WTC11 (cell line): ENCODE results near the gene SDK2. TPM values are rescaled to one million over a fixed set of nuclear protein-coding genes. Genes with fewer than 3 reads are reported as not detected.

Experiments used
- ATAC-seq: fragments of 200-7000 bp; cut with Tn5 transposase; 2 replicates; pipeline ENCODE4 v1.10.0; 2021; ENCODE audit warnings: mild to moderate bottlenecking, moderate library complexity
- CTCF ChIA-PET: fragments of 300-600 bp; sonication (Branson Sonifier 250); formaldehyde crosslinking; loops from one replicate; lab custom pipeline; 2021; ENCODE audit warnings: antibody characterized with exemption; lab: Charles Lee
- POLR2A ChIA-PET: fragments of 350-600 bp; sonication (Branson Sonifier 250); formaldehyde crosslinking; loops from one replicate; lab custom pipeline; 2021; ENCODE audit warnings: antibody characterized with exemption; lab: Charles Lee
- DNase-seq: peaks from one replicate; pipeline ENCODE4 v3.0.0; 2021; ENCODE audit warnings: low spot score
- H3K27ac Mint-ChIP-seq: 2 replicates; pipeline ENCODE4 v1.8.0; 2021; ENCODE audit warnings: mixed read lengths
- H3K27me3 Mint-ChIP-seq: 2 replicates; pipeline ENCODE4 v1.8.0; 2021; ENCODE audit warnings: low read depth, mild to moderate bottlenecking, moderate library complexity, mixed read lengths
- H3K36me3 Mint-ChIP-seq: 2 replicates; pipeline ENCODE4 v1.8.0; 2021; ENCODE audit warnings: mixed read lengths
- H3K4me1 Mint-ChIP-seq: 2 replicates; pipeline ENCODE4 v1.8.0; 2022; ENCODE audit warnings: mixed read lengths
- H3K4me3 Mint-ChIP-seq: 2 replicates; pipeline ENCODE4 v1.8.0; 2021; ENCODE audit warnings: mild to moderate bottlenecking, moderate library complexity, mixed read lengths
- H3K9me3 Mint-ChIP-seq: 2 replicates; pipeline ENCODE4 v1.8.0; 2021; ENCODE audit warnings: mixed read lengths
- CREM ChIP-seq: sonication (generic); formaldehyde crosslinking; IDR thresholded peaks from 2 replicates; pipeline ENCODE4 v1.8.1; 2022; ENCODE audit warnings: mild to moderate bottlenecking, missing genetic modification reagents, moderate library complexity
- GRHL2 ChIP-seq: fragments of 250-450 bp; sonication (Bioruptor Pico); IDR thresholded peaks from 2 replicates; pipeline ENCODE4 v1.8.0; 2022; ENCODE audit warnings: mild to moderate bottlenecking, moderate library complexity; ENCODE audit not compliant: insufficient replicate concordance, severe bottlenecking
- GTF2I ChIP-seq: fragments of 250-450 bp; sonication (Bioruptor Pico); conservative IDR thresholded peaks from 2 replicates; pipeline ENCODE4 v1.4.0; 2021; ENCODE audit warnings: mild to moderate bottlenecking
- JUN ChIP-seq: sonication (generic); formaldehyde crosslinking; IDR thresholded peaks from 2 replicates; pipeline ENCODE4 v1.8.0; 2023; ENCODE audit warnings: mild to moderate bottlenecking, missing genetic modification reagents
- KAT7 ChIP-seq: sonication (generic); formaldehyde crosslinking; IDR thresholded peaks from 2 replicates; pipeline ENCODE4 v1.8.1; 2023; ENCODE audit warnings: missing genetic modification reagents, mild to moderate bottlenecking, borderline replicate concordance
- MXD4 ChIP-seq: fragments of 250-450 bp; sonication (Bioruptor Pico); IDR thresholded peaks from 2 replicates; pipeline ENCODE4 v1.8.0; 2021; ENCODE audit warnings: mild to moderate bottlenecking, moderate library complexity, borderline replicate concordance
- NFE2L1 ChIP-seq: sonication (generic); formaldehyde crosslinking; IDR thresholded peaks from 2 replicates; pipeline ENCODE4 v1.8.1; 2023; ENCODE audit warnings: missing genetic modification reagents
- RELA ChIP-seq: sonication (generic); formaldehyde crosslinking; IDR thresholded peaks from 2 replicates; pipeline ENCODE4 v1.8.1; 2022; ENCODE audit warnings: missing genetic modification reagents, mild to moderate bottlenecking, borderline replicate concordance
- SMAD3 ChIP-seq: sonication (generic); formaldehyde crosslinking; IDR thresholded peaks from 2 replicates; pipeline ENCODE4 v1.8.0; 2022; ENCODE audit warnings: missing genetic modification reagents, mild to moderate bottlenecking, borderline replicate concordance
- ZBTB21 ChIP-seq: sonication (generic); formaldehyde crosslinking; IDR thresholded peaks from 2 replicates; pipeline ENCODE4 v1.8.1; 2023; ENCODE audit warnings: mild to moderate bottlenecking, missing genetic modification reagents, borderline replicate concordance
- ZNF219 ChIP-seq: sonication (generic); formaldehyde crosslinking; IDR thresholded peaks from 2 replicates; pipeline ENCODE4 v1.8.0; 2023; ENCODE audit warnings: missing genetic modification reagents, mild to moderate bottlenecking, borderline replicate concordance
- ZNF232 ChIP-seq: sonication (generic); formaldehyde crosslinking; IDR thresholded peaks from 2 replicates; pipeline ENCODE4 v1.8.0; 2022; ENCODE audit warnings: mild to moderate bottlenecking, missing genetic modification reagents
- ZNF263 ChIP-seq: sonication (generic); formaldehyde crosslinking; IDR thresholded peaks from 2 replicates; pipeline ENCODE4 v1.8.1; 2022; ENCODE audit warnings: low read depth, mild to moderate bottlenecking, moderate library complexity, missing genetic modification reagents
- ZNF416 ChIP-seq: fragments of 250-450 bp; sonication (Bioruptor Pico); IDR thresholded peaks from 2 replicates; pipeline ENCODE4 v1.9.0; 2021; ENCODE audit warnings: mild to moderate bottlenecking, inconsistent platforms
- total RNA-seq: library from RNA; stranded (reverse); gene quantifications from 3 replicates; pipeline ENCODE4 v1.2.3, GENCODE V29; 2021
- TF ChIP-seq, protein P1 (sequence below): sonication (generic); formaldehyde crosslinking; IDR thresholded peaks from 2 replicates; pipeline ENCODE4 v1.8.1; 2023; ENCODE audit warnings: mild to moderate bottlenecking, missing genetic modification reagents
- TF ChIP-seq, protein P2 (sequence below): sonication (generic); formaldehyde crosslinking; IDR thresholded peaks from 2 replicates; pipeline ENCODE4 v1.8.0; 2022; ENCODE audit warnings: mild to moderate bottlenecking, missing genetic modification reagents
- TF ChIP-seq, protein P3 (sequence below): sonication (generic); formaldehyde crosslinking; IDR thresholded peaks from 2 replicates; pipeline ENCODE4 v1.8.1; 2022; ENCODE audit warnings: missing genetic modification reagents, borderline replicate concordance
- TF ChIP-seq, protein P4 (sequence below): sonication (generic); formaldehyde crosslinking; IDR thresholded peaks from 2 replicates; pipeline ENCODE4 v1.8.1; 2022; ENCODE audit warnings: mild to moderate bottlenecking, moderate library complexity, missing genetic modification reagents
- TF ChIP-seq, protein P5 (sequence below): sonication (generic); formaldehyde crosslinking; IDR thresholded peaks from 2 replicates; pipeline ENCODE4 v1.8.0; 2023; ENCODE audit warnings: missing genetic modification reagents, mild to moderate bottlenecking, borderline replicate concordance
- TF ChIP-seq, protein P6 (sequence below): fragments of 250-450 bp; sonication (Bioruptor Pico); IDR thresholded peaks from 2 replicates; pipeline ENCODE4 v2.1.2; 2022; ENCODE audit warnings: mild to moderate bottlenecking, moderate library complexity

The SDK2 gene
- total RNA-seq, 1 experiment from 2014 or later = 14.8 TPM

DNA sequence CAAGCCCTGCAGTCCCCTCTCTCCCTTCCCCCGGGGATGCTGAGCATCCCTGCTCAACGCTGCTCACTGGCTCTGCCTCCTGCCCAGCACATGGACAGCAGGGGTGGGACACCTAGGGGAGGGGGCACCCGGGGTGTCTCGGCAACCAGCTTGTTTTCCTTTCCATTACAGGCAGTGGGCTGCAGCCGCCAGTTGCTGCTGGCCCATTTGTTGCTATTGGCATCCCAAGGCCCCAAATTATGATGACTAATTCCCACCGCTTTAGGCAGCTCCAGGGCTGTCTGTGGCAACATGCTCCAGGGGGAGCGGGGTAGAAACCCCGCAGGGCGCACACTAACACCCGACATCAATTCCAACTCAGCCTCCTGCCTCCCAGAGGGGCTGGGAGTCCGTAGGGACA, 4.9 kb downstream of the SDK2 start:
- Mint-ChIP-seq H3K36me3 (no peaks in the 10 kb centered on the region), H3K4me1 (peaks cover 27% of the 10 kb centered on the region), H3K27me3 (peaks cover 33% of the 10 kb centered on the region), H3K4me3 (no peak overlapping the region), H3K9me3 (no peaks in the 10 kb centered on the region), H3K27ac (no peak overlapping the region)
- POLR2A ChIA-PET = interaction anchor here (0.6 kb wide), 1 partner anchor 14 kb away, joined by 4 read pairs; no protein-coding TSS in a partner anchor
- TF ChIP-seq GTF2I = no peak
- TF ChIP-seq GRHL2 (CRISPR knock-in tag) = no peak
- no peak for TF ChIP-seq ZNF416
- TF ChIP-seq, protein P1, sequence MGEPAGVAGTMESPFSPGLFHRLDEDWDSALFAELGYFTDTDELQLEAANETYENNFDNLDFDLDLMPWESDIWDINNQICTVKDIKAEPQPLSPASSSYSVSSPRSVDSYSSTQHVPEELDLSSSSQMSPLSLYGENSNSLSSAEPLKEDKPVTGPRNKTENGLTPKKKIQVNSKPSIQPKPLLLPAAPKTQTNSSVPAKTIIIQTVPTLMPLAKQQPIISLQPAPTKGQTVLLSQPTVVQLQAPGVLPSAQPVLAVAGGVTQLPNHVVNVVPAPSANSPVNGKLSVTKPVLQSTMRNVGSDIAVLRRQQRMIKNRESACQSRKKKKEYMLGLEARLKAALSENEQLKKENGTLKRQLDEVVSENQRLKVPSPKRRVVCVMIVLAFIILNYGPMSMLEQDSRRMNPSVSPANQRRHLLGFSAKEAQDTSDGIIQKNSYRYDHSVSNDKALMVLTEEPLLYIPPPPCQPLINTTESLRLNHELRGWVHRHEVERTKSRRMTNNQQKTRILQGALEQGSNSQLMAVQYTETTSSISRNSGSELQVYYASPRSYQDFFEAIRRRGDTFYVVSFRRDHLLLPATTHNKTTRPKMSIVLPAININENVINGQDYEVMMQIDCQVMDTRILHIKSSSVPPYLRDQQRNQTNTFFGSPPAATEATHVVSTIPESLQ (CRISPR knock-in tag) = no peak
- no peak for TF ChIP-seq ZNF219 (CRISPR knock-in tag)
- DNase-seq = no peak
- ATAC-seq = no peak
- CTCF ChIA-PET = interaction anchor here (0.7 to 1.1 kb wide), 2 partner anchors 53 to 313 kb away, joined by 3 to 4 read pairs; no protein-coding TSS in a partner anchor

DNA sequence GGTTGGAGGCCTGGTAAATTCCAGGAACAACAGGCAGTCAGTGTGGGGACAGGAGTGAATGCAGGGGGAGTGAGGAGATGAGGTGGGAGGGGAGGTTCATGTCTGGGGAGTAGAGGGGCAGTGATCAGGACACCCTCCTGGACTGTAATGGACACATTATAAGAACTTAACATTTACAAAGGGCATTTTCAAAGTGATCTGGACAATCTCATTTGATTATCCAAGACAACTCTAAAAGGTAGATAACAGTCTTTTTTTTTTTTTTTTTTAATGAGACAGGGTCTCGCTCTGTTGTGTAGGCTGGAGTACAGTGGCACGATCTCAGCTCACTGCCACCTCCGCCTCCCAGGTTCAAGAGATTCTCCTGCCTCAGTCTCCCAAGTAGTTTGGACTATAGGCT, 5.7 kb downstream of the SDK2 start:
- CTCF ChIA-PET = interaction anchor here (0.7 to 1.8 kb wide), 4 partner anchors 54 to 314 kb away, joined by 3 to 4 read pairs (median 3); no protein-coding TSS in a partner anchor
- DNase-seq = no peak
- Mint-ChIP-seq H3K9me3 (no peaks in the 10 kb centered on the region), H3K36me3 (no peaks in the 10 kb centered on the region), H3K4me3 (no peak overlapping the region), H3K27ac (no peak overlapping the region), H3K4me1 (peaks cover 27% of the 10 kb centered on the region), H3K27me3 (peaks cover 27% of the 10 kb centered on the region)
- TF ChIP-seq KAT7 (CRISPR knock-in tag) (no peak), ZNF416 (no peak), GRHL2 (CRISPR knock-in tag) (no peak), NFE2L1 (CRISPR knock-in tag) (no peak), SMAD3 (no peak), CREM (no peak), ZNF263 (CRISPR knock-in tag) (no peak), RELA (CRISPR knock-in tag) (no peak), JUN (CRISPR knock-in tag) (no peak), MXD4 (CRISPR knock-in tag) (no peak), ZNF232 (no peak), ZBTB21 (CRISPR knock-in tag) (no peak)
- TF ChIP-seq, protein P2, sequence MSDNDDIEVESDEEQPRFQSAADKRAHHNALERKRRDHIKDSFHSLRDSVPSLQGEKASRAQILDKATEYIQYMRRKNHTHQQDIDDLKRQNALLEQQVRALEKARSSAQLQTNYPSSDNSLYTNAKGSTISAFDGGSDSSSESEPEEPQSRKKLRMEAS (CRISPR knock-in tag) = no peak
- TF ChIP-seq, protein P3, sequence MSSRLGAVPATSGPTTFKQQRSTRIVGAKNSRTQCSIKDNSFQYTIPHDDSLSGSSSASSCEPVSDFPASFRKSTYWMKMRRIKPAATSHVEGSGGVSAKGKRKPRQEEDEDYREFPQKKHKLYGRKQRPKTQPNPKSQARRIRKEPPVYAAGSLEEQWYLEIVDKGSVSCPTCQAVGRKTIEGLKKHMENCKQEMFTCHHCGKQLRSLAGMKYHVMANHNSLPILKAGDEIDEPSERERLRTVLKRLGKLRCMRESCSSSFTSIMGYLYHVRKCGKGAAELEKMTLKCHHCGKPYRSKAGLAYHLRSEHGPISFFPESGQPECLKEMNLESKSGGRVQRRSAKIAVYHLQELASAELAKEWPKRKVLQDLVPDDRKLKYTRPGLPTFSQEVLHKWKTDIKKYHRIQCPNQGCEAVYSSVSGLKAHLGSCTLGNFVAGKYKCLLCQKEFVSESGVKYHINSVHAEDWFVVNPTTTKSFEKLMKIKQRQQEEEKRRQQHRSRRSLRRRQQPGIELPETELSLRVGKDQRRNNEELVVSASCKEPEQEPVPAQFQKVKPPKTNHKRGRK (CRISPR knock-in tag) = no peak
- TF ChIP-seq, protein P4, sequence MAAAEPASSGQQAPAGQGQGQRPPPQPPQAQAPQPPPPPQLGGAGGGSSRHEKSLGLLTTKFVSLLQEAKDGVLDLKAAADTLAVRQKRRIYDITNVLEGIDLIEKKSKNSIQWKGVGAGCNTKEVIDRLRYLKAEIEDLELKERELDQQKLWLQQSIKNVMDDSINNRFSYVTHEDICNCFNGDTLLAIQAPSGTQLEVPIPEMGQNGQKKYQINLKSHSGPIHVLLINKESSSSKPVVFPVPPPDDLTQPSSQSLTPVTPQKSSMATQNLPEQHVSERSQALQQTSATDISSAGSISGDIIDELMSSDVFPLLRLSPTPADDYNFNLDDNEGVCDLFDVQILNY (CRISPR knock-in tag) = no peak
- TF ChIP-seq, protein P5, sequence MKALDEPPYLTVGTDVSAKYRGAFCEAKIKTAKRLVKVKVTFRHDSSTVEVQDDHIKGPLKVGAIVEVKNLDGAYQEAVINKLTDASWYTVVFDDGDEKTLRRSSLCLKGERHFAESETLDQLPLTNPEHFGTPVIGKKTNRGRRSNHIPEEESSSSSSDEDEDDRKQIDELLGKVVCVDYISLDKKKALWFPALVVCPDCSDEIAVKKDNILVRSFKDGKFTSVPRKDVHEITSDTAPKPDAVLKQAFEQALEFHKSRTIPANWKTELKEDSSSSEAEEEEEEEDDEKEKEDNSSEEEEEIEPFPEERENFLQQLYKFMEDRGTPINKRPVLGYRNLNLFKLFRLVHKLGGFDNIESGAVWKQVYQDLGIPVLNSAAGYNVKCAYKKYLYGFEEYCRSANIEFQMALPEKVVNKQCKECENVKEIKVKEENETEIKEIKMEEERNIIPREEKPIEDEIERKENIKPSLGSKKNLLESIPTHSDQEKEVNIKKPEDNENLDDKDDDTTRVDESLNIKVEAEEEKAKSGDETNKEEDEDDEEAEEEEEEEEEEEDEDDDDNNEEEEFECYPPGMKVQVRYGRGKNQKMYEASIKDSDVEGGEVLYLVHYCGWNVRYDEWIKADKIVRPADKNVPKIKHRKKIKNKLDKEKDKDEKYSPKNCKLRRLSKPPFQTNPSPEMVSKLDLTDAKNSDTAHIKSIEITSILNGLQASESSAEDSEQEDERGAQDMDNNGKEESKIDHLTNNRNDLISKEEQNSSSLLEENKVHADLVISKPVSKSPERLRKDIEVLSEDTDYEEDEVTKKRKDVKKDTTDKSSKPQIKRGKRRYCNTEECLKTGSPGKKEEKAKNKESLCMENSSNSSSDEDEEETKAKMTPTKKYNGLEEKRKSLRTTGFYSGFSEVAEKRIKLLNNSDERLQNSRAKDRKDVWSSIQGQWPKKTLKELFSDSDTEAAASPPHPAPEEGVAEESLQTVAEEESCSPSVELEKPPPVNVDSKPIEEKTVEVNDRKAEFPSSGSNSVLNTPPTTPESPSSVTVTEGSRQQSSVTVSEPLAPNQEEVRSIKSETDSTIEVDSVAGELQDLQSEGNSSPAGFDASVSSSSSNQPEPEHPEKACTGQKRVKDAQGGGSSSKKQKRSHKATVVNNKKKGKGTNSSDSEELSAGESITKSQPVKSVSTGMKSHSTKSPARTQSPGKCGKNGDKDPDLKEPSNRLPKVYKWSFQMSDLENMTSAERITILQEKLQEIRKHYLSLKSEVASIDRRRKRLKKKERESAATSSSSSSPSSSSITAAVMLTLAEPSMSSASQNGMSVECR (CRISPR knock-in tag) = no peak
- TF ChIP-seq, protein P6, sequence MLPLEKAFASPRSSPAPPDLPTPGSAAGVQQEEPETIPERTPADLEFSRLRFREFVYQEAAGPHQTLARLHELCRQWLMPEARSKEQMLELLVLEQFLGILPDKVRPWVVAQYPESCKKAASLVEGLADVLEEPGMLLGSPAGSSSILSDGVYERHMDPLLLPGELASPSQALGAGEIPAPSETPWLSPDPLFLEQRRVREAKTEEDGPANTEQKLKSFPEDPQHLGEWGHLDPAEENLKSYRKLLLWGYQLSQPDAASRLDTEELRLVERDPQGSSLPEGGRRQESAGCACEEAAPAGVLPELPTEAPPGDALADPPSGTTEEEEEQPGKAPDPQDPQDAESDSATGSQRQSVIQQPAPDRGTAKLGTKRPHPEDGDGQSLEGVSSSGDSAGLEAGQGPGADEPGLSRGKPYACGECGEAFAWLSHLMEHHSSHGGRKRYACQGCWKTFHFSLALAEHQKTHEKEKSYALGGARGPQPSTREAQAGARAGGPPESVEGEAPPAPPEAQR = no peak
- POLR2A ChIA-PET = interaction anchor here (0.6 to 1.4 kb wide), 2 partner anchors 12 to 13 kb away, joined by 3 to 4 read pairs; no protein-coding TSS in a partner anchor
- no peak for ATAC-seq
